ENCODE results near the gene POU6F2. TPM values are rescaled to one million over a fixed set of nuclear protein-coding genes. Genes with fewer than 3 reads are reported as not detected.

POU6F2 gene
- polyA plus RNA-seq, 4 donors = 0.07 to 0.38 (median 0.24) TPM

DNA sequence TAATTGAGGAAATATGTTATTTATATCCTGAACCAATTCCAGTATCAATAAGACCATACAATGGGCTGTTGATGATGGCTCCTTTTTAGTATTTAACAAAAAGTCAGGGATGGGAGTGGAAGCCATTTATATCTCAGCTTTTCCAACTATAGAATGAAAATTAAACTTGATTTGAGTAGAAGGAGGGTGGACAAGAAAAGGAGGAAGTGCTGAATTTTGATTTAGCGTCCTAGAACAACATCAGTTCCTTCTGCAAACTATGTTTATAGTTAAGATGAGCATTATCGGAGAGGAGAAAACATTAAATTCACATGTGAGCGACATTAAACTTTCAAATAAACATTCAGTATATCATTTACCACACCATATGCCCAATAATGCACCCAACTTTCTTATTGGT lies 439.2 kb downstream of the POU6F2 start:
- no peak for DNase-seq (ENCODE audit: low read depth in 4 of 4, low spot score in 2 of 4)

DNA sequence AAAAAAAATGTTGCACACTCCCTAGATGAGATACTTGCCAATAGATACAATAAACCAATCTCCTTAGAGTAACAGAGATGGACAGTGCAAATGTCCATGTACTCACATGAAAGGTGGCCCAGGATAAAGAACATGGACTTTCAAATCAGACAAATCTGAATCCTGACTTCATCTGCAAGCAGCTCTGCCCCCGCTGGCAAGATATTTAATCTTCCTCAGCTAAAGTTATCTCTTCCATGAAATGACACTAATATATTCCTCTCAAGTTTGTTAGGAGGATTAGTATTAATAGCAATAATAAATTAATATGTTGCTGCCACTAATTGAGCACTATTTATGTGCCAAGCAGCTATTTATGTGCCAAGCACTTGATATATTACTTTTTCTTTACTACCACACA lies 439.9 kb downstream of the POU6F2 start:
- no peak for DNase-seq (ENCODE audit: low read depth in 4 of 4, low spot score in 2 of 4)

DNA sequence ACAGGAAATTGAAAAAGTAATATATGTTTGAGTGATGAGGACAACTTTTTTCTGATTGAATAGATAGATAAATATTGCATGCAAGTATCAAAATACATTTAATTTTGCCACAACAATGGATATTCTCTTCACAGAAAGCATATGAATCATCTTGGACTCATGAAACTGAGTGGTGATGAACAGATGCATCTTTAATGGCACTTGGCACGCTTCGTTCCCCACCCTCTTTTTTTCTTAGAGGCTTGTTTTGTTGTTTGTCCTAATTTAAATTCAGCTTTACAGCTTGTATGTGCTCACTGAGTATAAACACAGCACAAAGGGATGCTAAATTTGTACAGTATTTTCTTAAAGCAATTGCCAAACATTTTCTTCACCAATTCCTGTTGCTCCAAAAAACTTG lies 443.5 kb downstream of the POU6F2 start:
- no peak for DNase-seq (ENCODE audit: low read depth in 4 of 4, low spot score in 2 of 4)

DNA sequence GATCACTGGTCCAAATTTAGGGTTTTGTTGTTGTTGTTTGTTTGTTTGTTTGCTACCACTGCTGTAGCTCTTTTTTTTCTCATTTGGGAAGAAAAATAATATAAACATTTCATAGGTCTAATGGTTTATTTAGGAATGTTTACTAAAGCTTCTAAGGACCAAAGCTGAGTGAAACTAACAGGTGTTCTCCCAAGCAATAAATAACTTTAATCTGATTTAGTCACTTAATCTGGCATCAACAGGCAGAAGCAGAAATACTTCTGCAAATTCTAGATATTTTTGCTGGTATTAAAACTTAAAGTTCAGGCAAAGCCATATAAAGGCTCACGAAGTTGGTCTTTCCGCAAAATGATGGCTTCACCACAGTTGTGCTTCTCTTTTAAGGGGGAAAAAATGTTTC lies 444.0 kb downstream of the POU6F2 start:
- no peak for DNase-seq (ENCODE audit: low read depth in 4 of 4, low spot score in 2 of 4)

DNA sequence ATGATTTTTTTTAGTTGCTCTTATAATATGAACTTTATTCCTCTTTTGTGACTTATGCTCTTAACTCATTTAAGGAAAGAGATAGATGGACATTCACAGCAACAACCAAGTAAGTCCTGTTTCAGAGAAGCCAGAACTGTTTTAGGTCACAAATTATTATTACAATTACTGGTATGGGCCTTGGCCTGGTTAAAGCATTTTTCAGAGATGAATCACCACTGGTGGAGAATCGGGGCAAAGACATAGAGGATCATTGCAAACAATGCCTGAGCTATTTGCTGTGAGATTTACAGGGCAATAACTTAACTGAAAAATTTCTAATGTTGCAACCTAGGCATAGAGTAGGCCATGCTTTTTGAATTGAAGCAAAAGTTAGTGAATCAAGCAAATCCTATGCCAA lies 450.5 kb downstream of the POU6F2 start:
- DNase-seq (ENCODE audit: low read depth in 4 of 4, low spot score in 2 of 4) = no peak

DNA sequence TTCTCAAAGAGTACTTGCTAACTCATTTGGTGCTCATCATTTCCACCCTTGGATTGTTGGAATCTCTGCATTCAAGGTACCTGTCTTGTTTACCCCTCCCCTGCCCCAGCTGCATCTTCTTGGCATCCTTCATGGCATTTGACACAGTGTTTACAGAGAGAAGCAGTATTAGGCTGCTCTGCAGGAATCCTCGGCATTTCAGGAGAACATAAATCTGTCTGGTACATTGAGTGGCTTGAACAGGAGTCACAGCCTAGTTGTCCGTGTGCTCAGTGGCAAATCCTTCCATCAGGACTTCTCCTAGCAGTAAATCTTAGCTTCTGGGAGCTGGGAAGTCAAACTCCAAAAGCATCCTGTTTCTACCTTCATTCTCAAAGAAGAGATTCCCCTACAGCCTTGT lies 451.7 kb downstream of the POU6F2 start:
- no peak for DNase-seq (ENCODE audit: low read depth in 4 of 4, low spot score in 2 of 4)

DNA sequence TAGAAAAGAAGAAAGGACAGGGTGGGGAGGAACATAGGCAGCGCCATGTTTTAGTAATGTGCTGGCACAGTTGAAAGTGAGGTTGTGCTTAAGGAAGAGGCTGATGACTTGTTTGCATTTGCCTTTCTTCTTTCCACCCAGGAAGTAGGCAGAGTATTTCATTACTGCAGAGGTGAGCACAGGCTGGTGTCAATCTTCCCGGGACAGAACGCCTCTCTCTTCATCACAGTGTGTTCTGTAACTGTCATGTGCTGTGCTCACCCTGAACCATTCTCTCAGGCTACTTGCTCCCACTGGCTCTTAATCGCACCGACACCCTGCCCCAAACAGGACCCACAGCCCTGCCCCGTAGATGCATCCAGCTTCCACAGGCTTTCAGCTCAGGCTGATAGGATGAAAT lies 452.7 kb downstream of the POU6F2 start:
- no peak for DNase-seq (ENCODE audit: low read depth in 4 of 4, low spot score in 2 of 4)

DNA sequence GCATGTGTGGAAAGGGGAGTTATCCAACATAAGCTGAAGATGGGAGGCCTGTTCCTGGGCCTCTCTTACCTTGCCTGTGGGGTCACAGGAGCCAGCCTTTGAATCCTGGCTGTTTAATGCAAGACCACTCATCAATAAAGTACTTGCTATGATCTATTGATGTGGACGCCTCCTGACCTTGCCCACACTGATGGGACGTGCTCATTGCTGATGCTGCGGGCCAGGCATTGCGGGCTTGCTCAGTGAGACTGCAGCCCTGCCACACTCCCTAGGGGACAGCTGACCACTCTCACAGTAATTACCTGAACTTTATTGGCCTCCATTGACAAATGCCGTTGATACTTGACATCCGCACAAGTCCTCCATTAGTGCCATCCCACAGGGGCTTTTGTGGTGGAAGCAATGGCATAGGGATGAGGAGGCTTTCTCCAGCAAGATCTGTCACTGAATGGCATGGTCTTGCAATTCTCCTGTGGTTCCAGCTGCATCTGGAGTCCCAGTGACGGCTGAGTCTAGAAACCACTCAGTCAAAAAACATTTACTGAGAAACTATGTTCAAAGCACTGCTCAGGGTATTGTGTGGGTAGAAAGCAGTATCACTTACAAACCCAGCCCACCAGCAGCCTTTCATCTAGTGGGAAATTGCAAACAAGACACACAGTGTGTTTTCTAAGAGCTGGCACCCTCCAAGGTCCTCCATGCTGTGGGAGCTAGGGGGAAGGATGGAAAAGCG lies 453.4 kb downstream of the POU6F2 start:
- no peak for DNase-seq (ENCODE audit: low read depth in 4 of 4, low spot score in 2 of 4)

DNA sequence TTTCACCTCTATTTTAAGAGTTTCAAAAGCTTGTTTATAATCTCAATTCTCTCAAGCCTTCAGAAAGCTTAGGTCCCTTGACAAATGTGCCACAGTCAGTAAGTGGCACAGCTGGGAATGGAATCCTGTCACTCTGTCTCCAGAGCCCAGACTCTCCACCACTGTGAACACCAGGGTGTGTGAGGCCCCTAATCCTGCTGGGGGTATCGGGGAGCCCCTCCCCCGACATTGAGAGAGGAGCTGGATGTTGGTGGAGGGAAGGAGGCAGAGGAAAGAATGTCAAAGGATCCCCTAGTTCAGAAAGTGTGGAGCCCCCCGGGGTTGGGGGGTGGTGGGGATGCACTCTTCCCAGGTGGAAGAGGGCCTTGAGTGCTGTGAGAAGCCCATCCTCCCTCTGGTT lies 454.7 kb downstream of the POU6F2 start:
- no peak for DNase-seq (ENCODE audit: low read depth in 4 of 4, low spot score in 2 of 4)

DNA sequence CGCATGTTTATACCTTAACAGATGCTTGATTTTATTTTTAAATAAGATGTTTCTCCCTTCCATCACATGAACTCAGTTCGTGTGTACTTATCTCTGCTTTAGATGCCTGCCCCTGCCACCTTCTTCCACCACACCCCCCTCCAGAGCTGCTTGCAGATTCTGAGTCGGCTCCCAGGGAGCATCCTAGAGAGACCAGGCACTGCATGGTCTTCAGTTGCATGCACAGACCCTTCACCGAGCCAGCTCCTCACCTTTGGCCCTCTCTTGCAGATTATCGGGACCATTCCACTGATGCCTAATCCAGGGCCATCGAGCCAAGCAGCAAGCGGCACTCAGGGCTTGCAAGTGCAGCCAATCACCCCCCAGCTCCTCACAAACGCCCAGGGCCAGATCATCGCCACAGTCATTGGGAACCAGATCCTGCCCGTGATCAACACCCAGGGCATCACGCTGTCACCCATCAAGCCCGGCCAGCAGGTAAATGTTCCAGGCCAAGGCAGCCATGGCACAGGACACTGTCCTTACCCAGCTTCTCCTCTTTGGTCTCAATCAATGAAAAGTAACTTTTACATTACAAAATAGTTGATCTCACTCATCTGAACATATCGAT lies 455.2 kb downstream of the POU6F2 start:
- no peak for DNase-seq (ENCODE audit: low read depth in 4 of 4, low spot score in 2 of 4)

DNA sequence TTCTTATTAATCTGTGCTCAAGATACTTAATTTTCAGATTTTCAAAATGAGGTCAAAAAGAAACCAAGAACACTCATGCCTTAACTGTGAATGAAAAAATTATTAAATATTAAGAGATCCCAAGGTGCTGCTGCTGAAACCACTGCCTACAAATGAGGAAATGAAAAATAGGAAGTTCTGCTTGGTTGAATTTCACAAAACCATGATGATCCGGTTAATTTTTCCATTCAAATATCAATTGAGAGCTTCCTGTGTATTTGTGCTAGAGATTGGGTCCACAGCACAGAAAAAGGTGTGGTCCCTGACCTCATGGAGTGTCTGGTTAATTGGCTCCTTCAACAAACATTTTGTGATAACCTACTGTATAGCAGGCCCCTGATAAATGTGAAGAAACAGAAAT lies 455.8 kb downstream of the POU6F2 start:
- no peak for DNase-seq (ENCODE audit: low read depth in 4 of 4, low spot score in 2 of 4)

DNA sequence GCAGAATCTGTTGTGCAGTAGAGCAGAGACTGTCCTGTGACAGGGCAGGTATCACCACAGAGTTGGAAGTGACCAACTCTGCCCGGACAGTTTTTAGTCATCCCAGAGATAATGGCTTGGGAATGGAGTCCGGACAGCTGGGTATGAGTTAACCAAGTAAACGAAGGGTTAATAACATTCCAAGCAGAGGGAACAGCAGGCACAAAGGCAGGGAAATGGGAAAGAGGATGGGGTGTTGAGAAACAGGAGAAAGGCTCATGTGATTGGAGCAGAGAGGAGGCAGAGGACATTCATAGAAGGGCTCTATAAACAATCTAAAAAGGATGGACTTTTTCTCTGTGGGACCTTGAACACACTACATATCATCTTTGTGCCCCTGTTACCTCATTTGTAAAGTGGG lies 456.3 kb downstream of the POU6F2 start:
- no peak for DNase-seq (ENCODE audit: low read depth in 4 of 4, low spot score in 2 of 4)

DNA sequence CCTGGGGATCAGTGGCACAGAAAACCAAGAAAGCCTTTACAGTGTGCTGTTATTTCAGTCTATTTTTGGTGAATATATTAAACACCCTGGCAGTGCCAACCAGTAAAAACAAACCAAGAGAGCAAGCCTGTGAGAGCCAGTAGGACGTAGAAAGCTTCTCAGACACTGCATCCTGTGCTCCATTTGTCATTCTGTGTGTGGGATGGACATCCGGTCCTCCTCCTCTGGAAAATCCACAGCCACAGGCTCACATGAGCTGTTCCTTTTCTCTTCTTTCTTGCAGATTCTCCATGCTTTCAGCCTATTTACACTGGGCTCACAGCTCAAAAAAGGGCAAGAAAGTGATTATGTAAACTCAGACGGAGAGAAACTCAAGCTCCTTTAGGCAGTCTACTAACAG lies 468.8 kb downstream of the POU6F2 start:
- DNase-seq (ENCODE audit: low read depth in 4 of 4, low spot score in 2 of 4) = no peak

DNA sequence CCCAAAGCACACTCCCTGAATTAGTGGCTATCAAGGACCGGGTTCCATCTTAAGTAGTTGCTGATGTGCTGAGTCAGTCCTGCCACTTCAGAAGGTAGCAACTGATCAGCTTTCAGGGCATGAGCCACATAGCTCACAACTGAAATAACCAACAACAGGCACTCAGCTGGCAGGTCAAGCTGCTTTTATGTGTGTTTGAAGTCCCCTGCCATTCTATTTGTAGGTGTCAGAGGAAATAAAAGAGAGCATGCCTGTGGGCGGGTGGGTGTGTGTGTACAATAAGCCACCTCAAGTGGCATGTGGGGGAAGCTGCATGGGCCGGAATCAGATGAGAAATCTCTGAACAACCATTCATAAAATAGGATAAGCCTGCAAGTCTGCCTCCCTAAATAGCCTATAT lies 474.2 kb downstream of the POU6F2 start:
- no peak for DNase-seq (ENCODE audit: low read depth in 4 of 4, low spot score in 2 of 4)

DNA sequence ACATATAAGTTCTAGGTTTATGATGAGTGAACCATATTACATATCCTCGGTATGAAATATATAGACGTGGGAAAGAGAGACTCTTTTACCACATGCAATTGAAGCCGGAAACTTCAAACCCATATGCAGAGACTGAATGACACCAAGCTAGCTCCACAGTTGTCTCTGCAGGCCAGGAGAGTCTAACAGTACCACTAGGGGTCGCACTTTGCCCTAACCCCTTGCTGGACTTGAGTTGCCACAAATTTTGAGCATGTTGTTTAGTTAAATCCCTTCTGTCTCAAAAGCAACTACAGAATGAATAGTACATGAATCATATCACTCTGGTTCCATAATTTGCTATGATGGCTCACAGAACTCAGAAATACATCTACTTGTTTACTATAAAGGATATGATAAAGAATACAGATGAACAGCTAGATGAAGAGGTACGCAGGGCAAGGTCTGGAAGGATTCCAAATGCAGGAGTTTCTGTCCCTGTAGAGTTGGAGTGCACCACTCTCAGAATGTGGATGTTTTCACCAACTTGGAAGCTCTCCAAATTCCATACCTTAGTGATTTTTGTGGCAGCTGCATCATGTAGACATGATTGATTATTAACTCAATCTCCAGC lies 476.1 kb downstream of the POU6F2 start:
- no peak for DNase-seq (ENCODE audit: low read depth in 4 of 4, low spot score in 2 of 4)

DNA sequence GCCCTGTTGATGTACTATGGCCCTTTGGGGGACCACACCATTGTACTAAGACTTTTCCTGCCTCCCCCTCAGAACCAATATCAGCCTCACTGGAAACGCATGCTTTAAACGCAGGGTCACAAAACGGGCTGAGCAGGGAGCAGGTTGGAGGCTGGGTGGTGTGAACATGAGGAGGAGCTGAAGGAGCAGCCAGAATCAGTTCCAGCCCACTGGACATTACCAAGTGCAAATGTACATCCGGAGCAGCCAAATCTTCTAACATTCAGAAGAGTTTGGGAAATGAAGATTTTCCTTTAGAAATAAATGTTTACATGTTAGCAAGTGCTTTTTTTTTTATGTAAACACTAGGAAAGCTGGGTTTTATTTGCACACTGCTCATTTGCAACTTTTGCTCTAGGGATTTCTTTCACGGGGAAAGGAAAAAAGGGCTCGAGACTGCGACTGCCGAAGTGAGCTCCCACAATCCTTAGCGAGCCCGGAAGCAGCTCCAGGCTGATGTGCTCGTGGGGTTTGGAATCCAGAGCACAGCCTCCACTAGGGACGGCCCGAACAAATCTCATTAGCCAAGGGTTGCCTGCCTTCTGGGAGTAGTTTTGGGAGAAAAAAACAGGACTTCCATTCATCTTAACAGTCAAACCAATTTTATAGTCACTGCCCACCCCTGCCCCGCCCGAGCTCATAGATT lies 480.5 kb downstream of the POU6F2 start:
- no peak for DNase-seq (ENCODE audit: low read depth in 4 of 4, low spot score in 2 of 4)

DNA sequence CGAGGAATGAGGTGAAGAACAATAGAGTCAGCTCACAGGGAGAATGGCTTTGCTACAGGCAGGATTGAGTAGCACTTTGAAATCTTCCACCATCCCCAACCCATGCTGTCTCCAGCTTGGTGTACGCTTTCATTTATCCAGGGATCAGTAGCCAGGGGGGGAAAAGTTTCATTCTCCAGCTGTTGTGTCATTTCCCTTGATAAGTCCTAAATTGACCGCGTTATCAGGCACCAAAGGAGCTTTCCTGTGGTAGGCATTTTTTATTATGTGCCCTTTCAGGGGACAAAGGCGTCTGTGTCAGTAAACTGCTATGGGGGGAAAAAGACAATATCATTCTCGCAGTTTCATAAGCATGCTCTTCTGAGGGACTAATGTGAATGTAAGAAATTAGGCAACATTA lies 481.9 kb downstream of the POU6F2 start:
- DNase-seq (ENCODE audit: low read depth in 4 of 4, low spot score in 2 of 4) = no peak

DNA sequence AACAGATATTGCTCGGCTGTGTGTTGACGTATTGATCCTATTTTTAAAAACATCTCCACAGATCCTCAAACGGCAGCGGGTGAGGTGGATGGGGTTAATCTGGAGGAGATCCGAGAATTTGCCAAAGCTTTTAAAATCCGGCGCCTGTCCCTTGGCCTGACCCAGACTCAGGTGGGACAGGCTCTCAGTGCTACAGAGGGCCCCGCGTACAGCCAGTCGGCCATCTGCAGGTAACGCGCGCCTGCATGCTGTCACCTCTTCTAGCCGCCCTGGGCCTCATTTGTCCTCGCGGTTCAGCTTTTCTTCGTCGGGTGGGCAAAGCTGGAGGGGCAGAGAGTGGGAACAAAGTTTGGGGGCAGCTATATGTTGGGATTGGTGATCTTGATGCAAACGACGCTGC lies 482.8 kb downstream of the POU6F2 start:
- DNase-seq (ENCODE audit: low read depth in 4 of 4, low spot score in 2 of 4) = no peak

DNA sequence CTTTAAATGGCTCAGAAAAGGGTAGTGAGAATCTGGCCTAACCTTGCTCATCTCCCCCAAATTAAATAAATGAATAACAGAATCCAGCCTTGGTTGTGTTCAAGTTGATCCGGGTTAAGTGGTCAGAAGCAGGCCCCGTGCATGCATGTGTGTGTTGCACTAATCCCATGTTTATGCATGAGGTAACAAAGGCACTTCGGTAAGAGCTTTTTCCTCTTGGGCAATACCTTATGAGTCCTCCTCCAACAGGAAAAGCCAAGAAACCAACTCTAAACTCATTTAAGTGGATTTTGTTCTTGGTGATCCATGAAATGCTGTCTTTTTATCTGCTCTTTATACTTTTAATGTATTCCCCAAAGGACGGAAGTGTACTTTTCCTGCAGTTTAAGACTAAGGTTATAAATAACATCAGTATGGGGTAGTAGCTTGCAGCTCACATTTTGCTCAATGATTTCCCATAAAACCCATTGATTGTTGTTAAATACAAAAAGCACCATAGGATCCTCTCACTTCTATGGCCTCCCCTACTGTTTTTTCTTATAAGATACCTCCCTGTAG lies 483.6 kb downstream of the POU6F2 start:
- DNase-seq (ENCODE audit: low read depth in 4 of 4, low spot score in 2 of 4) = no peak

DNA sequence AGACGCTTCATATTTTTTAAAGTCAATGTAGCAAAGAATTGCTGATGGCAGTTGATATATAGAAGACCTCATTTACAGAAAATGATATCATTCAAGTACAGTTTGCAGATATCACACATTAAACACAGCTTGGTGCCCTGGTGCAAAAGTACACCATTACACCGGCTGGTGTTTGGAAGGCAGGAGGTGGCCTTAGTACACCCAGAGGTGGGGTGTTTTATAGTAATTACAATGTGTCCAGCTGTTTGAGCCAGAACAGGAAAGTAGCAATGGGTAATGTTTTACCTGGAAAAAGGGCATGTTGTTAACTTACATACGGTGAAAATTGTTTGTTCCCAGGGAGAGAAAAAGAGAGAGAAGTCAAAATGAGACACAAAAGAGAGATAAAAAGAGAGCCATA lies 485.5 kb downstream of the POU6F2 start:
- DNase-seq (ENCODE audit: low read depth in 4 of 4, low spot score in 2 of 4) = no peak

DNA sequence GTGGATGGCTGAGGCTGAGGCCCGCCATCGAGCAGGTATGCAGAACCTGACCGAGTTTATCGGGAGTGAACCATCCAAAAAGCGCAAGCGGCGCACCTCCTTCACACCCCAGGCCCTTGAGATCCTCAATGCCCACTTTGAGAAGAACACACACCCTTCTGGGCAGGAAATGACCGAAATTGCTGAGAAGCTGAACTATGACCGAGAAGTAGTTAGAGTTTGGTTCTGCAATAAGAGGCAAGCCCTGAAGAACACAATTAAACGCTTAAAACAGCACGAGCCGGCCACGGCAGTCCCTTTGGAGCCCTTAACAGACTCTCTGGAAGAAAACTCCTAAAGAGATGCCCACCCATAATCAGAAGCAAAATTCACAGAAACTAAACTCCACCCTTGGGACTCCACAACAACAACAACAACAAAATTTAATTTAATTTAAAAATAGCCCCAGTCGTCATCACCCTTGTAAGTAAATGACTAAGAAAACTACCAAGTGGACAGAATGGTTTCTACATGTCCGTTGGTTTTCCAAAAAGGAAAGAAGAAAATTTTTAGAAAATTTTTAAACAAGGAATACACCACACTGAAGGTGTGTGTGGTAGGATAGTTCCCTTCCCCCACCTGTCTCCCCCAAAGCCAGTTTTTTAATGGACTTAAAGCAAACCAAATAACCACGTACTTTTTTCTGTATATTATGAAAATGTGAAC lies 486.8 kb downstream of the POU6F2 start:
- DNase-seq (ENCODE audit: low read depth in 4 of 4, low spot score in 2 of 4) = no peak

Data from left renal cortex interstitium (tissue), 4 donors.